IPS-18c (cell line): ENCODE results near the gene NLRP6.
A peak's percentile ranks its signal among the peaks of the same experiment; 100 is the strongest.
"Not testable (repeated sequence)": the region's sequence is repeated elsewhere in the genome, so short reads cannot be mapped to it uniquely, and the experiment has no call there.

ENCODE experiments used
- H3K4me3 ChIP-seq: 2 replicates; pipeline ENCODE4 v1.7.0; 2013; ENCODE audit warnings: low read depth, mild to moderate bottlenecking, low read length, moderate library complexity; ENCODE audit not compliant: insufficient read depth
- H3K9me3 ChIP-seq: one replicate; pipeline ENCODE4 v1.6.1; 2013; ENCODE audit warnings: mild to moderate bottlenecking, low read length, moderate library complexity; ENCODE audit not compliant: control insufficient read depth, insufficient read depth

The NLRP6 gene

GRCh38 chr11:272931-273198, 5.3 kb upstream of the NLRP6 start:
- no peaks in the 10 kb centered on the region for H3K9me3 ChIP-seq
- H3K4me3 ChIP-seq: no peak overlapping the region

GRCh38 chr11:276219-276618, 2.0 kb upstream of the NLRP6 start:
- H3K4me3 ChIP-seq: no peak overlapping the region

GRCh38 chr11:279040-279965, 1.1 kb downstream of the NLRP6 start:
- Histone ChIP-seq H3K9me3 (no peaks in the 10 kb centered on the region), H3K4me3 (no peak overlapping the region)

More at GRCh38 chr11:276219-276618, 2.0 kb upstream of the NLRP6 start:
- H3K9me3 ChIP-seq: no peaks in the 10 kb centered on the region

GRCh38 chr11:279966-280705, 1.9 kb downstream of the NLRP6 start:
- peak overlapping the region; percentile 28; the same call in 1 of the 2 replicates for H3K4me3 ChIP-seq
- H3K9me3 ChIP-seq: no peaks in the 10 kb centered on the region

GRCh38 chr11:280706-281485, 2.7 kb downstream of the NLRP6 start:
- no peaks in the 10 kb centered on the region for H3K9me3 ChIP-seq
- no peak overlapping the region for H3K4me3 ChIP-seq

- Histone ChIP-seq H3K9me3 (no peaks in the 10 kb centered on the region), H3K4me3 (no peak overlapping the region)
These were observed 3.4 kb downstream of the NLRP6 start for GRCh38 chr11:281486-282161.

- Histone ChIP-seq H3K9me3 (no peaks in the 10 kb centered on the region), H3K4me3 (no peak overlapping the region)
These were observed 4.0 kb downstream of the NLRP6 start for GRCh38 chr11:282171-282570.

GRCh38 chr11:282630-283360, 4.6 kb downstream of the NLRP6 start:
- Histone ChIP-seq H3K9me3 (no peaks in the 10 kb centered on the region), H3K4me3 (no peak overlapping the region)

- Histone ChIP-seq H3K9me3 (no peaks in the 10 kb centered on the region), H3K4me3 (no peak overlapping the region)
These were observed 5.3 kb downstream of the NLRP6 start for GRCh38 chr11:283405-284104.

GRCh38 chr11:284105-285020, 6.2 kb downstream of the NLRP6 start:
- H3K9me3 ChIP-seq: no peaks in the 10 kb centered on the region
- H3K4me3 ChIP-seq: no peak overlapping the region

- Histone ChIP-seq H3K4me3 (no peak overlapping the region), H3K9me3 (no peaks in the 10 kb centered on the region)
These were observed 7.0 kb downstream of the NLRP6 start for GRCh38 chr11:285021-285893.

GRCh38 chr11:285894-286220, 7.7 kb downstream of the NLRP6 start:
- Histone ChIP-seq H3K4me3 (no peak overlapping the region), H3K9me3 (no peaks in the 10 kb centered on the region)

- H3K4me3 ChIP-seq: not testable (repeated sequence)
These were observed 9.0 kb downstream of the NLRP6 start for GRCh38 chr11:286977-287820.

More at GRCh38 chr11:286977-287820, 9.0 kb downstream of the NLRP6 start:
- H3K9me3 ChIP-seq: not testable (repeated sequence)
